NCI-H1436 treated with DMSO at 0.1 percent for 48 hours (cell line): ENCODE results near the gene DNMT3A.

Source experiments
- DNase-seq: peaks from one replicate; lab custom pipeline; 2025; lab: John Stamatoyannopoulos, UW

DNMT3A gene

GRCh38 chr2:25343187-25343825 lies 1.6 kb upstream of the DNMT3A start:
- no peak for DNase-seq

- no peak for DNase-seq
Measured at GRCh38 chr2:25342372-25343186, 854 bp upstream of the DNMT3A start.

DNA sequence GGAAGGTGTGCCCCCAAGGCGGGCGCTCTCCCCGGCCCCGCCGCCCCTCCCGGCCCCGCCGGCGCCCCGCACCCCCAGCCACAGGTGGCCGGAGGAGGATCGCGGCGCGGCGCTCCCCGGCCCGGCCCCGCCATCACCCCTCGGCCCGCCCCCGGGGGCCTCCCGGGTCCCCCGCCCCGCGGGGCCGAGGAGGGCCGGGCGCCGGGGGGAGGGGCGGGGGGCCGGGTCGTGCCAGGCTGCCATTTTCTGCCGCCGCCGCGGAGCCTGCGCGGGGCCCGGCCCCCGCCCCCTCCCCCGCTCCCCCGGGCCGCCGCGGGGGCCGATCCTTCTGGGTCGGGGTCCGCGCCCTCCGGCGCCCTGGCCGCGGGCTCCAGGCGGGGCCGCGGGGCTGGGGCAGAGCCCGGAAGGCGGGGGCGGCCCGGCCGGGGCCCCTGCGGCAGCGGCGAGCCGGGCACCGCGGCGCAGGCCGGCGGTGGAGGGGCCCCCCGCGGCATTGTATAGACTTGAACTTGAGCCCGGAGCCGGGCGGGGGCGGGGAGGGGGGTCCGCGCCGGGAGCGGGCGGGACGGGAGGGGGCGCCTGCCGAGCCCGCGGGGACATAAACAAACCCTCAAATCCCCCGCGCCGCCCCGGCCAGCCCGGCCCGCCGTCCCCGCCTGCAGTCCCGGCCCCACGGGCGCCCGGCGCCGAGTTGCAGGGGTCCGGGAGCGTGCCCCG lies 556 bp downstream of the DNMT3A start:
- DNase-seq = no peak

- no peak for DNase-seq
Measured at GRCh38 chr2:25340181-25340921, 1.4 kb downstream of the DNMT3A start.

DNA sequence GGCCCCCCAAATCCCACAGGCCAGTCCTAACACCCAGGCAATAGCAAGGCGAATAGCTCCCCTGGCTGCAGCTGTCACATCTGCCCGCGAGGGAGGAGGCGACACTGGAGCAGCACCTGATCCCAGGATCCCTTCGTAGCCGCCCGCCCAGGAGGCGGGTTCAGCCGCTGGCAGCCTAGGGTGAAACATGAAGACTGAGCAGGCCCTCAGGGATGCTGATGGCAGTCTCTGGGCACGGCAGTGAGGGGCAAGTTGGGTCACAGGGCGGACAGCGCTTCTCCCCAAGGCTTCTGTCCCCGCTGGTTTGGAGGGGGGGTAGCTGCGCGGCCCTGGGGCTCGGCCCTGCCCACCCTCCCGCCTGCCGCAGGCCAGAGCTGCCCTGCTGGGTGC lies 1.9 kb downstream of the DNMT3A start:
- no peak for DNase-seq

DNA sequence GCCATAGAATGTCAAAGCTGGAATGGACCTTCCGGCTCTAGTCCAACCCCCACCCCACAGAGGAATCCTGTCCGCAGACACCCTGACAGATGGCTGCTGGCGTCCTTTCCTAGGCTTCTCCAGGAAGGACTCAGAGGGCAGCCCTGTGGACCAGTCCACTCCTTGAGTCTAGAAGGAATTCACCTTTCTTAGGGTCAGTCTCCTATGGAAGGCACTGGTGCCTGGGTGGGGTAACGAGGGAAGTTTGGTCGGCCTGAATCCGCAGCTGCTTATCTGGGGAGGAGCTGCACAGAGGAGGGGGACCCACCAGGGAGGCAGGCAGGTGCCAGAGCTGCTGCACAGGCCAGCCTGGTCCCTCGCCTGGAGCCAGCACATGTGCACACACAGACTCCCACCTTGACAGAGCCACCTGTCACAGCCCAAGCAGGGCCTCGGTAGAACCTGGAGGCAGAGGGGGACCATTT lies 2.5 kb downstream of the DNMT3A start:
- no peak for DNase-seq

- DNase-seq = no peak
Measured at GRCh38 chr2:25338401-25338800, 3.3 kb downstream of the DNMT3A start.

DNA sequence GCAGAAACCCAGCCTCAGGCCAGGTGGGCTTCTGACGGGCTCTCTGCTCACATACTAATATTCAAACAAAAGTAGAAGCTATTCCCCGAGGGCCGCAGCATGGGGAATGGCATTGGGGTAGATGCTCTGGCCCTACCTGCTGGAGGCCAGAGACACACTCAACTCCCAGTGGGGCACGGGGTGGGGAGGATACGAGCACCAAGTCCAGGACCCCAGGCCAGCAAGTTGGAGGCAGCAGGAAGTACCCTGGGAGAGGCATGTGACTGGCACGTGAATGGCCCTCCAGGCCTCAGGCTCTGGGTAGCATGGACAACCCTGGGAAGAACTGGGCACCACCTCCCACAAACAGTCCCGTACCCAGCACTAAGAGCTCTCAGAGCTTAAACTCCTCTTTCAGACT lies 3.8 kb downstream of the DNMT3A start:
- no peak for DNase-seq

DNA sequence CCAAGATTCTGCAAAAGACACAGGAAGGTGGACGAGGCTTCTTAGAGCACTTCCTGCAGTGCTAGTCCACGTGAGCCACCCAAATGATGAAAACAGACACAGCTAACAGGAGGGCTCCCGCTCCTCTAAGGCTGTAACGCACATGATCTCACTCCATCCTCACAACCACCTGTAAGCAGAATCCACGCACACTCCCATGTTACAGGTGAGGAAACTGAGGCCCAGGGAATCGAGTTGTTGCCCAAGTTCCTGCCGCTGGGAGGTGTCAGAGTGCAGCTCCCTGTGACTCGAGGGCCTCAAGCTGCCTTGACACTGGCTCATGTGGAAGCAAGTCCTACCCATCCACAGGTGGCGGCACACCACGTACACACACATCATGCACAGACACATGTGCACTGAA lies 4.4 kb downstream of the DNMT3A start:
- no peak for DNase-seq

GRCh38 chr2:25336383-25336841 lies 5.3 kb downstream of the DNMT3A start:
- DNase-seq = no peak

GRCh38 chr2:25335971-25336370 lies 5.8 kb downstream of the DNMT3A start:
- DNase-seq = no peak

DNA sequence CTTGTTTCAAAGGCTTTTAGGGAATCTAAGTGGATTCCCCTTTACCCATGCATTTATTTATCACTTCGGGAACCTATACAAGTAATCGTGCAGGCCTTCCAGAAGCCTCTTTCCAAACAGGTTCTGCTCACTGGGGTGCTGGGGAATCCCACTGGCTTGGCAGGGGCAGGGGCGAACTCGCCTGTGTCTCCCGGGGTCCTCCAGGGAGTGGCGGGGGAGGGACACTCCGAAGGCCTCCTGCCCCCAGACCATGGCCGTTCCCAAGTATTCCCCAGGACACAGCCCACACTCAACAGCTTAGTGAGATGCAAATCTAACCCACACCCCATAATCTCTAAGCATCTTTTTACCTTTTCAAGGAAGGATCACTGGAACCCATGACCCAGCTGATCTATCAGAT lies 6.5 kb downstream of the DNMT3A start:
- DNase-seq = no peak

GRCh38 chr2:25334482-25334881 lies 7.2 kb downstream of the DNMT3A start:
- no peak for DNase-seq

- no peak for DNase-seq
Measured at GRCh38 chr2:25333981-25334380, 7.7 kb downstream of the DNMT3A start.

DNA sequence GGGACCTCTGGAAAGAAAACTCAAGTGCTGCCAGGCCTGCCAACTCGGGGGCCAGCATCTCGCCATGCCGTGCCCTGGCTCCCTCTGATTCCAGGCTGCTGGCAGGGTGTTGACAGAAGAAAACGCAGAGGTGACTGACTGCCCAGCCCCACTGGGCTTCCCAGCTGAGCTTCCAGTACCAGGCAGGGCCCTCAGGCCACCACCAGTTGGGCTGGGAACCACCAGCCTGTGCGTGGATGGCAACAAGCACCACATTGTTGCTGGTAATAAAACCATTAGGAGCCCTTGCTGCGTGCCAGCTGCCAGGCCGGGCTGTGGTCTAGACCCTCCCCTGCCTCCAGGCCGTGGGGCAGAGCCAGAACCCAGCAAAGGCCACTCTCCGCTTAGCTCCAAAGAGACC lies 9.2 kb downstream of the DNMT3A start:
- DNase-seq = no peak

- no peak for DNase-seq
Measured at GRCh38 chr2:25331686-25332365, 9.9 kb downstream of the DNMT3A start.

- DNase-seq = no peak
Measured at GRCh38 chr2:25330937-25331336, 10.8 kb downstream of the DNMT3A start.

DNA sequence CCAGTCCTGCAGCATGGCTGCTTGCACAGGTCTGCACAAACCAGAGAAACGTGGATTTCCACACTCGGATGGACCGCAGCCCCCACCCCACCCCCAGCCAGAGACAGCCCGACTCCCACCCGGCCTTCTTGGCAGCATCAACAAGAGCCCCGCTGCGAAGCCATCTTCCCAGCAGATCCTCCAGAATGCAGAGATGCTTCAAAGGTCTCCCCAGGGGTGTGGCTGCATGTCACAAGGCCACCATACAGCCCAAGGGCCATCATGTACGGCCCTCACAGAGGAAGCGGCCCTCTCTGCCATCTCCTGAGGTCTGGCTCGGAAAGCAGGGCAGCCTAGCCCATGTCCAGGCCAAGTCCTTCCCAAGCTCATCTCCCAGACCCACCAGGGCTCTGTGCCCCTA lies 11.5 kb downstream of the DNMT3A start:
- no peak for DNase-seq

- DNase-seq = no peak
Measured at GRCh38 chr2:25328152-25329085, 13.3 kb downstream of the DNMT3A start.

DNA sequence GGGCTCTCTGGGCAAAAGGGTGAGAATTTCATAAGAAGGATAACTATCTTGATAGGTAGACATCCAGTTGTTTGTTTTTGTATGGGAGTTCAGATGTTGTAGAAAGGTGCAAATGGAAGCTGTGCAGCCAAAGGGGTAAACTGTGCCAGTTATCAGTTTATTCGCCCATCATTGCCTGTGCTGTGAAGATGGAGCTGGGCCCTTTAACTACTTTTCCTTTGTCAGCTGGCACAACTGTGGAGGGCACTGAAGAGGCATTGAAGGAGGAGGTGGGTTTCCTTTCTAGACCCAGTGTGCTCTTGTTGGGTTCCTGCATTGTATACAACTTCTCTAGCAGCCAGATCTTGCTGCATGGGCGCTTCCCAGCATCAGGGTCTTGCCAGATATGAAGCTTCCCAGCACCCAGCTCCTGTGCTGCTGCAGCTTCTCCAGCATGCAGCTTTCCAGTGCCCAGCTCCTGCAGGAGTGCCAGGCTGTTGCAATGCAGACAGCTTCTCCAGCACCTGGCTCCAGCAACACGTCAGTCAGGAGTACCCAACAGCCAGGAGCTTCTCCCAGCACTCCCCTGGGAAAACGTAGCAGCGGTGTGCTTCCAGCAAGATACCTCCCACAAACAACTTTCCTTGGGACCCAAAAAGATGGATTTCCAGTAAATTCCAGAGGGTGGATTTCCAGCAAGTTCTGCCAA lies 15.3 kb downstream of the DNMT3A start:
- no peak for DNase-seq
